HG03066 (cell line): ENCODE results near the gene EOMES.

ENCODE experiments used
- ATAC-seq: cut with Tn5 transposase; IDR thresholded peaks from one replicate; pipeline ENCODE4 v1.9.1; 2021; ENCODE audit warnings: low read depth; ENCODE audit not compliant: unreplicated experiment

The EOMES gene

DNA sequence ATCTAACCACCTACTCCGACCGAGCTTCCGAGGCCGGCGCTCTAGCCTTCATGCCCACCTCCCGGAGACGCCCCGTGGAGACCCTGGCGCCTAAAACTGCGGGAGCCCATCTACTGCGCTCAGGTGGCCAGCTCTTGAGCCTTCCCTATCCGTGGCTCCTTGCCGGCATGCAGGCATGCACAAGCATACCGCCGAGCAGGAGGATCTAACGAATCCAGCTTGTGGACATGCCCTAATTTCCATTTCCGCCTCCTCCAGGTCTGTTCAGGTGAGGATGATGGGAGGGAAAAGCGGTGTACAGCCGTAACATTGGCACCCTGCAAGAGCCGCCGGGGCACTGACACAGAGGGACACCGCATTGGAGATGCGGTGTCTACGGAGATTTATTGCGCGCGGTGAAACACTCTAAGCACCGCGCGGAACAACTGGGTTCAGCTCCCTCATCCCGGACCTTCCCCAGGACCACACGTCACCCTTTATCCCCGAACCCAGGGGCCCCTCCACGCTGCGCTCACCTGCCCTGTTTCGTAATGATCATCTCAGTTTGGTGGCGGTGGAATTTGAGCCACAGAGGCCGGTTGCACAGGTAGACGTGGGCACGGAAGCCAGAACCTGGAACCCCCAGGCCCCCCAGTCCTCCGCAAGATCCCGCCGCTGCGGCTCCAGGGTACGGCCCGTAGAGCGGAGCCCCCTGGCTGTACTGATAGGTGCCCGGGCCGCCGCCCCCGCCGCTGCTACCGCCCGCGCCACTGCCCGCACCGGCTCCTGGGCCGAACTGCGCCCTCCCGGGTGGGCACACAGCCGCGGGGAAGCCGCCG is 1.0 kb downstream of the EOMES start:
- ATAC-seq = peak; percentile 52

DNA sequence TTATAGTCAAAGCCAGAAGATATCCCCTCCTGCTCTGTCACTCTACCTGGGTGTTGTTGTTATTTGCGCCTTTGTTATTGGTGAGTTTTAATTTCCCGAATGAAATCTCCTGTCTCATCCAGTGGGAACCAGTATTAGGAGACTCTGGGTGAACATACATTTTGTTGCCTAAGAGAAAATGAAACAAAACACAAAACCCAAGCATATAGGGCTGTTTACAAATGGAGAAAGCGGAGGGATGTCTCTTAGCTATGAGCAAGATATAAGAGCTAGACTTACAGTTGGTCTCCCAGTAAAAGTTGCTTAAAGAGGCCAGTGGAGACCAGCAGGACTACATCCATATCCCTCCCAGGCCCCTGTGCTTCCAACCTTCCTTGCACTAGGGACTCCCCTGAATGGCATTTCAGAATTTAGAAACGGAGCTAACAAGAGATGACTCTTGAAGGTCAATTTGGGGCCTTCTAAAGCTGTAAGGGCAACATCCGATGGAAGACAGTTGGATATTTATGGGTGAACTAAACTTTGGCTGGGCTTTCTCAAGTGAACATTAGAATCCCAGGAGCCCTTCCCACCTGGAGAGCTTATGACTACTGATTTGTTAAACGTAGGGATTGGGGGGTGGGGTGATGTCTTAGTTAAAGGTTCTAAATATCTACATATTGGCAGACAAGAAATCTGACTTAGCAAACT is 2.7 kb downstream of the EOMES start:
- no peak for ATAC-seq

DNA sequence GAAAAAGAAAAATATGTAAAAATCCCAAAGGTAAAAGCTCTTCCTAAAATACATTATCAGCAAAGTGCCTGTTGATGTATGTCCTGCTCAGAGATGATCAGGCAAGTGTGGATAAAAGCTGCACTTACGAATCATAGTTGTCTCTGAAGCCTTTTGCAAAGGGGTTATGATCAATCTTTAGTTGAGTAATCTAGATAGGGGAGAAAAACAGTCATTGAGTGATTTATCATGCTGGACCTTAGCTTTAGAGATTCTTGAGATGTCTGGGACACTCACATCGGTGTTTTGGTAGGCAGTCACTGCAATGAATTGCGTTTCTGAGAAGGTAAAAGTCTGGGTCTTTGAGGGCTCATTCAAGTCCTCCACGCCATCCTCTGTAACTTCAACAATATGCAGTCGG is 3.7 kb downstream of the EOMES start:
- no peak for ATAC-seq

DNA sequence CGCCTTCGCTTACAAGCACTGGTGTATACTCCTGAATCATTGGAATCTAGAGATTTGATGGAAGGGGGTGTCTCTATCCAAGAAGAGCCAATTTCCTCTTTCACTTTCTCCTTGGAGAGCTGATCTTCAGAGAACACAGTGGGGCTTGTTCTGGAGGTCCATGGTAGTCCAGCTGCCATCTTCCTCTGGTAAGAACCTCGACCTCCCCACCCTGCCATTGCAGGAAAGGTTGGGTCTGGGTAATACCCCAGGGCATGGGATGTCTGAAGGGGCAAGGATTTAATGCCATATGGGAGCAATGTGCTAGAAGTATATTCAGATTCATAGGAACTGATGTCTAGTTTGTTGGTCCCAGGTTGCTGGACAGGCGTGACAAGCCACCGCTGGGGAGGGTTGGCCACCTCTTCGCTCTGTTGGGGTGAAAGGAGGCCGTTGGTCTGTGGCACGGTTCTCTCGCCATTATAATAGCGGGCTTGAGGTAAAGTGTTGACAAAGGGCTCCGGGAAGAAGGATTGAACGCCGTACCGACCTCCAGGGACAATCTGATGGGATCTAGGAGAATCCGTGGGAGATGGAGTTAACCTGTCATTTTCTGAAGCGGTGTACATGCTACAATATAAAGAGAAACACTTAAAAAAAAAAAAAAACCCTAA is 4.8 kb downstream of the EOMES start:
- ATAC-seq = no peak

DNA sequence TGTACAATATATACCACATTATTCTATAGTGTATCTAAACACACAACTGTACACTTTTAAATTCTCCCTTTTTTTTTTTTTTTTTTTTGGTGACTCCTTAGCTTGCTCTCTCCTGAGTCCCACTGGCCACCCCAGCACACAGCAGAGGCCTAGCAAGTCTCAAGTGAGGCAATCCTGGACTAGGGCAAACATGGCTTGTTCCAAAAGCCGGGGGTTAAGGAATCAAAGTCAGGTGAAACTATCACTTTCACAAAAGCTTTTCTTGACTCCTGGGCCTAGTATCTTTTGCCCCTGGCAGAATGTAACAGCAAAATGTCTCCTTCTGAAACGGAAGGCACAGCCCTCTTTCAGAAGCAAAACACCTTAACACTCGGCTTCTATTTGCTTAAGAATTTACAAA is 5.8 kb downstream of the EOMES start:
- ATAC-seq = no peak

DNA sequence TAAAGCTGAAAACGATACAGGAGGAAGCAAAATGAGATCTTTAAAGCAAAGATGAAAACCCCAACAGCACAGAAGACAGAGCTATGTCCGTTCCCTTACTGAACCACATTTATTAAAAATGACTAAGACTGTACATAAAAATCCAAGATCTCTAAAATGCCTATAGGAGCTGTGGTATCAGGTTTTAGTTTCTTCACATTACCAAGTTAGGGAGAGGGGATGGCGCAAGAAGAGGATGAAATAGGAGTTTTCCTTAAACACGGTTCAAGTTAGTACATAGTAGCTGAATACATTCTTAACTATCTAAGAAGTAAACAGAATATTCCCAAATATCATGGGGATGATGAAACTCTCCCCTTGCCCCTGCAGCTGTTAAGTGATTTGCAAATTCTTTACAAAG is 6.3 kb downstream of the EOMES start:
- ATAC-seq = no peak

DNA sequence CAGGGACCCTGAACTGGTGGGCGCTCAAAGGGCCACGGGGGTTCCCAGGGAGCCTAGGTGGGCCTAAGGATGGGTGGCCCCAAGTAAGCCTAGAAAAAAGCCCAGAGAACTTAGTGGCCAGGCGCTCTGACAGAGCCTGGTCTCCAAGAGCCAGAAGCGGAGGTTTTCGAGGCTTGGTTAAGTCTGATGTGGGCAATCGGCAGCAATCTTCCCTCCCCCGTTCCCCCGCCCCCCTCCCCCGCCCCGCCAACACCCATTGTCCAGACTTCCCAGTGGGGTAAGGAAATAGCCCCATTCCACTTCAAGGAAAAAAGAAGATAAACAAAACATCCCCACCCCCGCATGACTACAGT is 6.7 kb downstream of the EOMES start:
- ATAC-seq = no peak

DNA sequence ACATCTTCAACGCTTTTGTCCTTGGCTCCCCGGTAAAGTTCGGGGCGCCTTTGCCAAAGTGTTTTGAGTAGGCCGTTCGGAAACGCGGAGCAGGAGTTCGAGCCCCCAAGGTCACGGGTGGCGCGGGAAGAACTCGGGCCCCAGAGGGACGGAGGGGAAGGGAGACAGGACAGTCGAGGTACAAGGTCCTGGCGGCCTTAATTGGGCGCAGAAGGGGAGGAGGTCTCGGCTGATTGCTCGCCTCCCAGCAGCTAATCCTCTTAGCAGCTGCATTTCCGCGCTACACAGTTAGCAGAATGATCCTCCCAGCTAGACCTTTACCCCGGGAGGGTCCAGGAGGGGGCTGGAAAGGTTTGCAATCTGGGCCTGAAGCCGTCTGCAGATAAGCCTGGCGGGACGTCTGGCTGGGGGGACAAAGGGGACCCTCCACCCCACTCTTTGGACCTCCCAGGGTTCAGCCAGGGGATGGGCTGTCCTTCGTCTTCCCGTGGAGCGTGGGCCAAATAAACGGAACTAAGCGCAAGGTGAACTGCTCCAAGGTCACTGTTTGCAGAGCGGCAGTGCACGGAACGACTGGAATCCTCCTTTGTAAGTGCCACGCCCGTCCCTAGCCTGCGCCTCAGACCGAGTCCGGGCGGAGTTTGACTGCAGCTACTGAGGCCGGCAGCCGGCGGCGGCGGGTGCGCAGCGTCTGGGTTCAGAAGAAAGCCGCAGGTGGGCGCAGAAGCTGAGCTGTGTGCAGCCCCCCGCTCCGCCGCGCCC is 7.2 kb downstream of the EOMES start:
- ATAC-seq = no peak

DNA sequence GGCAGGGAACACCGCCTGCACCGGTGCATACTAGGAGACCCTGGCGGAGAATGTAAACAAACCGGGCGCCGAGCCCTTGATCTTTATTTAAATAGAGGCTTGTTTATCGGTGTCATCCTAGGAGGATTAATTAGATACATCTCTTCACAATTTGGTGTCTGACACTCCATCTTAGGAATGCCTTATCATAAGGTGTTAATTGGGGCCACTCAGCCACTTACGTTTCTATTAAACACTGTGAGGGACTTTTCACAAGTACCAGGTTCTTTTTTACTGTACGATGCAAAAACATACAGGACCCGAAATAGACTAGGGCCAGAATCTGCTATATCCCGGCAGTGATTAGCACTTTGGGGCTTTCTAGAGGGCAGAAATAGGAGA is 8.0 kb downstream of the EOMES start:
- no peak for ATAC-seq

DNA sequence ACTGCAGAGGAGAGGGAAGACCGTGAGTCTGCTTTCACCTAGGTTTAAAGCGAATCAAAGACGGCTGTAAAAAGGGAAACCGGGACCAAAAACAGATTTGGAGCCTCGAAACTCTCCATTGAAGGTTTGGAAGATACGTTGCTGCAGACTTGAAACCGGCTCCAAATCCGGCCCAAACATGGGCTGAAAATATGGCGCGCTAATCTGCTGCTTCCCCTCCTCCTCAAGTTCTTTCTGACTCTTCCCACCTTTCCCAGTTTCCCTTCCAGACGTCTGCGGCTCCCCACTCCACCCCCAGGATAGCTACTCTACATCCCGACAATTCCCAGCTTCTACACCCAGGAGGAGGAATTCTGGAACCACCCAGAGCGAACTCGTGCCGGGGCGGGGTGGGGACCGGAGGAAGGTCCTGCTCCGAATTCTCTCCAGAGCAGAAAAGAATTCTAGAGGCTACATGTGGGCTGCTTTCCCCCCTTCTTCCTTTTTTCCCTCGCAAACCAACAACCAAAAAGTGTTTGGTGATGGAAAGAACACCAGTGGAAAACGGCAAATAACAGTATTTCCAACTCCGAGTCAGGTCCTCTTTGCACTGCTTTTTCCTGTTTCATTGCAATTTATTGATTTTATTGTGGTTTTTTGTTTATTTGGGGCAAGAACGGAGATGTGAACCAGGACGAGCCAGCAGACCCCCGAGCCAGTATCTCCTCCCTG is 8.5 kb downstream of the EOMES start:
- ATAC-seq = no peak

DNA sequence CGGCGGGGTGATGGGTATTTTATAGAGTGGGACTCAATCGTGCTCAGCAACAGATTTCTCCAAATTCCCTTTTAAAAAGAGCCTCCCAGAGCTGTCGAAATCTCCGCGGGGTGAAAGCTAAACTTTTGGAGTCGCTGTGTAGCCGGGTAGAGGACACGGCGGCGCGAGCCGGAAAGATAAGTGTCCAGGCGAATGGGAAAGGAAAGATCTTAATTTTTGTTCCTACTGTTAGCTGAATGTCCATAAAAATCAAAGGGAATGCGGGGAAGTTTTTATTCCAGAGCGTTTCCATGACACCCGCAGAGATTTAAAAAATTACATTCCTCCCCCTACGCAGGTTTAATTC is 9.1 kb downstream of the EOMES start:
- no peak for ATAC-seq

DNA sequence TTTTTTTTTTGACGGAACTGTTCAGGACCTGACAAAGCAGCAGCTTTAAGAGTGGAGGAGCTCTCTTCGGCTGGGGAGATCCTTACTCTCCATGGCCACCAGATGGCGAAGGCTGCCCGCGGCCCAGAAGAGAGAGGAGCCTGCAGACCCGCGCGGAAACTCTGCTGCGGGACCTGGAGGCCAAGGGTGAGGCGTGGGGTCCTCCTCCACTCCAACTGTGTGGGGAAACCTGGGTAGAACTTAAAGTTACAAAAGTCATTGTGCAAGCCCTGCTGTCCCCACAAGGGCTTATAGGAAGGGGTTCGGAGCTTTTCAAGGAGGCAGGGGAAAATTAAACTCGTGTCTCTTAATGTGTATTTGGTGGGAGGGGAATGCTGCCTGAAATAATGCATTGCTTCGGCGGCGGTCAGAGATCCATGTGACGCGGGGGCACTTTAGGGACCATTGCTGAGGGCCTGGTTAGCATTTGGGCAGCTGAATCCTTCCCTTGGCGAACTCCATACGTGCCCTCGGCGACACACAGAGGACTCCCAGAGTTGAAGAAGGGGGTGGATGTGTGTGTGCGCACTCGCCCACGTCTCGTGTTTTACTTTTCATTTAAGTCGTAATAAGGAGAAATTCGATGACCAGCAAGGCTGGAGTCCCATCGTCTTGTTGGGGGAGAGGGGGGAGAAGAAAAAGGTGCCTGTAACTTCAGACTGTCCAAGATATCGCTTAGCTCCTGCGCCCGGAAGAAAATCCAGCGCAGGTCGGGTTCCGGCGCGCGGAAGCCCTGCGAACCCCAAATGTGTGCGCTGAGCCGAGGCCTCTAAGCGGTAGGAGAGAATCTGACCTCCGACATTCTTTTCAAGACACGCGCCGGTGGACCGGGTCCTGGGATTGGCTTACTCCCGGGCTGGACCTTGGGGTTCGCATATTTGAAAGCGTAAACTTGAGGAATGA is 9.7 kb downstream of the EOMES start:
- ATAC-seq = peak; percentile 90

DNA sequence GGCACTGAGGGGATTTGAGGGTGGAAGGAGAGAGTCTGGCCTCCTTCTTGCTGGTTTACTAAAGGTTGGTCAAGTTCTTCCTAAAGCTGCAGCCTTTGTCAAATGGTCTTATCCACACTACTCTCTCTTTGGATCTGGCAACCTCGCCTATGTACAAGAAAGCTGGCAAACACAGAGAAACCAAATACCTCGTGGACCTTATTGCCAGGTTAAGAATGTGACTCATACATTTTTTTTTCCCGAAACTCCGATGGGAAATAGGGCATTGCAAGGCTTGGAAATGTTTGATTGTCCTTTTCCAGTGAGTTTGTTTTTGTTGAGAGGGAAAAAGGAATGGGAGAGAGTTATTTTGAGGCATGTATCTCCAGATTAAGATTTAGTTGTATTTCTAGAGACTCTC is 13.9 kb downstream of the EOMES start:
- no peak for ATAC-seq

DNA sequence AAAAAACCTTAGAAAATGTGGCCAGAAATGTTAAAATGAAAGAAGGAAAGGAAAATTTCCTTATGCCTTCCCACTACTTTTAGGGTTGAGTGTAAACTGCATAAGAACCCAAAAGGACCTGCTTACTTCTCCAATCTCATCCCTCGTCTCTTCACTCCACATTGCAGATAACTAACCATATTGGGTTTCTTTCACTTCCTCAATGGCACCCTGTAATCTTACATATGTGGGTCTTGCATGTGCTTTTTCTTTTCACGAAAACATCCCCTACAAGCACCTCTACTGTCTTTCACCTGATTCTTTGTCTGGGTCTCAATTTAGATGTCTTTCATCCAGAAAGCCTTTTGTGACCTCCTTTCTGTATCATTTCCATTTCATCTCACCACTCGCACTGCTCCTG is 23.1 kb downstream of the EOMES start:
- ATAC-seq = no peak

DNA sequence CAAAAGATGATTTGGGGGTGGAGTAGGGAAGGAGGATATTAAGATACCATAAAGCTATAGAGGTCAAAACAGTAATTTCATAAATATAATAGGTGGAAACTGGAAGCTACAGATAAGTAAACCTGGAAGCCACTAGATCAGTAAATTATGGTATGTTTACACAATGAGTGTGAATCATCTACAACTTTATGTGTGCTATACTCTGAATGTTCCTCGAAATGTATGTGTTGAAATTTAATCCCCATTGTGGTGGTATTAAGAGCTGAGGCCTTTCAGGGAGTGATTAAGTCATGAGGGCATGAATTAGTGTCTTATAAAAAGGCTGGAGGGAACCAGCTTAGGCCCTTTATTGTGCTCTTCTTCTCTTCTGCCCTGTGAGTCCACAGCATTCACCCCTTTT is 25.2 kb downstream of the EOMES start:
- no peak for ATAC-seq

DNA sequence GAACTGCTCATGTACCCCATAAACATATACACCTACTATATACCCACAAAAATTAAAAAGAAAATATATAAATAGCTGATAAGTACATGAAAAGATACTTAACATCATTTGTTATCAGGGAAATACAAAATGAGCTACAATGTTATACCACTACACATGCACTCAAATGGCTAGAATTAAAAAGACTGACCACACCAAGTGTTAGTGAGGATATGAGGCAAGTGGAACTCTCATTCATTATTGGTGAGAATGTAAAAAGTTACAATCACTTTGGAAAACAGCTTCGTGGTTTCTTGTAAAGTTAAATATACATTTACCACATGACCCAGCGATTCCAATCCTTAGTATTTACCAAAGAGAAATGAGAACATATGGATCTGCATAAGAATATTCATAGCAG is 26.5 kb downstream of the EOMES start:
- ATAC-seq = no peak

DNA sequence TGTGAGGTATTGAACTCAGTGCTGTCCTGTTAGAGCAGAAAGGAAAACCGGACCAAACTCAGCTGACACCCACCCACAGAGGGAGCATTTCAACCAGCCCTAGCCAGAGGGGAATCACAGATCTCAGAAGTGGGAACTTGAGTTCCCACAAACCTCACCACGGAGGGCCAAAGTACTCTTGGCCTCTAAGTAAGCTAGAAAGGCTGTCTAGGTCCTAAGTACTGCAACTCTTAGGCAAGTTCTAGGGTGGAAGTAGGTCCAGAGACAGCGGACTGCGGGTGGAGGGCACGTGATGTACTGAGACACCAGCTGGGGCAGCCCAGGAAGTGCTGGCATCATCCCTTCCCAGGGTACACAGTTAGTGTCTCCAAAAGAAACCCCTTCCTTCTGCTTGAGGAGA is 34.1 kb downstream of the EOMES start:
- no peak for ATAC-seq

DNA sequence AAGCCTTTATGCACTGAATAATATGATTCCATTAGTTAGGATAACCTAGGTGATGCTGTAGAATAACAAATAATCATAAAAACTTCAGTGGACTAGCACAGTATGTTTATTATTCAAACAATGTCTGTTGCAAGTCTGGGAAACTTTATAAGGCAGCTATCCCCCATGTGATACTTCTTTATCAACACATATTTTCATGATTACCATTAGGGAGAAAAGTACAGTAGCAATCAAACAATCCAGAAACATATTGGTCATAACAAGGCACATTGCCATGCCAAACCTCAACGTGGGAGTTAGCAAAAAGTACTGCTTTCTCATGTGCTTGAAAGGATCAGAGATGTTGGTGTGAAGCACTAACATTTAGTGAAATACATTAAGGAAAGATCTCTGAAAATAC is 35.5 kb downstream of the EOMES start:
- no peak for ATAC-seq

DNA sequence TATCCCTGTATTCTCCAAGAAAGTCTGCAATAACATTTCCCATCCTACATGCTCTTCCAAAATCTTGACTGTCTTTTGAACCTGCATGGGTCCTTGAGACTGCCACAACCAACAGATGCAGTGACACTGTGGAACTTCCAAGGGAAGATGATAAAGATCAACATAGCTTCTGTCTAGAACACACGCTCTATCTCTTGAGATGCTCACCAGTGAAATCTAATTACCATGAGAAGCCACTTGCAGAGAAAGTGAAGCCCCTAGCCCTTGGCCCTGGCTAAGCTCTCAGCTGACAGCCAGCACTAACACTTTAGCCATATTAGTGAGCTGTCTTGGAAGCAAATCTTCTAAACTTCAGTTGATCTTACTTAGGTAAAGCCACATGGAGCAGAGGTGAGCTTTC is 36.6 kb downstream of the EOMES start:
- no peak for ATAC-seq

DNA sequence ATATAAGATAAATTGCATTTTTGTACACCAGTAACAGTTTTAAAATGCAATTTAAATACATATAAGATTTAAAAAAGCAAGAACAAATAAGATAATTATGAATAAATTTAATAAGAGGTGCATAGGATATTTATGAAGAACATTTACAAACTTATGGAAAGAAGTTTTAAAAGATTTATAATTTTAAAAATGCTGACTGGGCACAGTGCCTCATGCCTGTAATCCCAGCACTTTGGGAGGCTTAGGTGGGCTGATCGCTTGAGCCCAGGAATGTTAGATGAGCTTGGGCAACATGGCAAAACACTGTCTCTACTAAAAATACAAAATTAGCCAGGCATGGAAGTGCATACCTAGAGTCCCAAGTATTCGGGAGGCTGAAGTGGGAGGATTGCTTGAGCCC is 37.8 kb downstream of the EOMES start:
- ATAC-seq = no peak
